Left lung (tissue), 10 donors: Measurements from ENCODE around the gene SLC25A51. TPM values are rescaled to one million over a fixed set of nuclear protein-coding genes. Genes with fewer than 3 reads are reported as not detected.
"Not testable (repeated sequence)": the region's sequence is repeated elsewhere in the genome, so short reads cannot be mapped to it uniquely, and the experiment has no call there.

Experiments
- ATAC-seq: fragments of 200-7000 bp; cut with Tn5 transposase; one replicate; pipeline ENCODE4 v1.9.1; 2020; ENCODE audit warnings: moderate library complexity
- DNase-seq, 4 donors: peaks; one replicate each; pipeline ENCODE4 v3.0.0-alpha.2; 2013 to 2020
- H3K27ac ChIP-seq, 2 donors: fragments of 200-600 bp; sonication (generic) in 1 of 2; one replicate each; pipeline versions ENCODE4 v1.5.0 to v1.8.0; 2020 to 2021
- H3K27me3 ChIP-seq, 2 donors: fragments of 200-600 bp; sonication (generic) in 1 of 2; one replicate each; pipeline versions ENCODE4 v1.5.0 to v1.8.0; 2020 to 2021
- H3K36me3 ChIP-seq, 2 donors: fragments of 200-600 bp; sonication (generic) in 1 of 2; one replicate each; pipeline versions ENCODE4 v1.5.0 to v1.8.0; 2020 to 2021
- H3K4me1 ChIP-seq, 2 donors: fragments of 200-600 bp; one replicate each; pipeline ENCODE4 v1.8.0; 2021
- H3K4me3 ChIP-seq, 2 donors: fragments of 200-600 bp; sonication (generic) in 1 of 2; one replicate each; pipeline versions ENCODE4 v1.5.0 to v1.8.0; 2020 to 2021; ENCODE audit warnings: mild to moderate bottlenecking in 1 of 2
- H3K9me3 ChIP-seq, 2 donors: fragments of 200-600 bp; sonication (generic) in 1 of 2; one replicate each; pipeline versions ENCODE4 v1.5.0 to v1.8.0; 2020 to 2021
- CTCF ChIP-seq, 2 donors: fragments of 200-600 bp; sonication (generic) in 1 of 2; IDR thresholded peaks; one replicate each; pipeline versions ENCODE4 v1.5.0 to v1.8.0; 2021; ENCODE audit warnings: antibody characterized with exemption in 2 of 2
- intact Hi-C, 2 donors: fragments of 100-400 bp; cut with DNase I; formaldehyde crosslinking; loops; one replicate each; pipeline versions ENCODE4 v1.11.2 to v1.14.2; 2022
- polyA plus RNA-seq, 6 donors: library from polyadenylated mRNA; unstranded; fragments of 120-200 nt; gene quantifications; one replicate each; pipeline ENCODE4 v1.2.1, GENCODE V29; 2013; ENCODE audit not compliant: insufficient read length in 6 of 6
- total RNA-seq, 2 donors: library from RNA; stranded (reverse); fragmentation: NEBNext Ultra II Directional; extraction: Animal tissue kit (Norgen Biotek cat#: 25700); gene quantifications; one replicate each; pipeline ENCODE4 v1.2.1, GENCODE V29; 2021
- donor health status: DM: no; HTN: yes; CAD: no.
- donor health status: DM: no; HTN: no; CAD: no.

SLC25A51 gene
- total and polyA plus RNA-seq, 8 donors, result 16.3 to 39.9 (median 18.8) TPM

- H3K36me3 ChIP-seq, result peaks cover 0 to 6% of the 10 kb centered on the region in 2 donors
- intact Hi-C loops, result loop anchor here in 1 of 2 donors (5.0 to 10.0 kb wide), 3 partner anchors 170 to 450 kb away; no protein-coding TSS in a partner anchor
- no peaks in the 10 kb centered on the region for H3K9me3 ChIP-seq
- peaks cover 5 to 32% of the 10 kb centered on the region in 2 donors for H3K4me1 ChIP-seq
- no peak for DNase-seq
- no peak for TF ChIP-seq CTCF (IDR thresholded peaks at IDR 0.05)
- H3K27ac ChIP-seq, result no peak overlapping the region
- no peak overlapping the region for H3K4me3 ChIP-seq
- H3K27me3 ChIP-seq, result no peaks in the 10 kb centered on the region
- no peak for ATAC-seq
Measured at GRCh38 chr9:37914701-37915358, 10.9 kb upstream of the SLC25A51 start.

- intact Hi-C loops, result loop anchor here in 1 of 2 donors (10.0 kb wide), 2 partner anchors 171 to 451 kb away; no protein-coding TSS in a partner anchor
- no peak for DNase-seq
Measured at GRCh38 chr9:37914154-37914551, 10.2 kb upstream of the SLC25A51 start.

GRCh38 chr9:37913480-37914153 is 9.7 kb upstream of the SLC25A51 start:
- intact Hi-C loops, result loop anchor here in 1 of 2 donors (10.0 kb wide), 2 partner anchors 171 to 451 kb away; no protein-coding TSS in a partner anchor
- Histone ChIP-seq H3K4me1 (peaks cover 5 to 44% of the 10 kb centered on the region in 2 donors), H3K9me3 (no peaks in the 10 kb centered on the region), H3K27ac (no peak overlapping the region), H3K36me3 (peaks cover 0 to 6% of the 10 kb centered on the region in 2 donors), H3K4me3 (no peak overlapping the region), H3K27me3 (no peaks in the 10 kb centered on the region)
- ATAC-seq (peak; percentile 87), DNase-seq (peak in 3 of 4 donors; percentile 76 to 87 (median 77))
- peak; percentile 97 to 98 for TF ChIP-seq CTCF (IDR thresholded peaks at IDR 0.05)

More at GRCh38 chr9:37914154-37914551, 10.2 kb upstream of the SLC25A51 start:
- Histone ChIP-seq H3K9me3 (no peaks in the 10 kb centered on the region), H3K4me3 (no peak overlapping the region), H3K4me1 (peaks cover 5 to 39% of the 10 kb centered on the region in 2 donors), H3K36me3 (peaks cover 0 to 6% of the 10 kb centered on the region in 2 donors), H3K27me3 (no peaks in the 10 kb centered on the region), H3K27ac (no peak overlapping the region)
- ATAC-seq, result no peak
- no peak for TF ChIP-seq CTCF (IDR thresholded peaks at IDR 0.05)

- peaks cover 2 to 49% of the 10 kb centered on the region in 2 donors for H3K4me1 ChIP-seq
- H3K9me3 ChIP-seq, result no peaks in the 10 kb centered on the region
- H3K4me3 ChIP-seq, result no peak overlapping the region
- no peaks in the 10 kb centered on the region for H3K36me3 ChIP-seq
- DNase-seq, result no peak
- intact Hi-C loops, result loop anchor here in 1 of 2 donors (10.0 kb wide), 2 partner anchors 174 to 454 kb away; no protein-coding TSS in a partner anchor
- H3K27me3 ChIP-seq, result no peaks in the 10 kb centered on the region
- no peak for ATAC-seq
- TF ChIP-seq CTCF (IDR thresholded peaks at IDR 0.05), result no peak
- peak overlapping the region in 1 of 2 donors; percentile 73 for H3K27ac ChIP-seq
Measured at GRCh38 chr9:37911271-37911681, 7.3 kb upstream of the SLC25A51 start.

- ATAC-seq (no peak), DNase-seq (no peak)
- Histone ChIP-seq H3K36me3 (no peaks in the 10 kb centered on the region), H3K9me3 (no peaks in the 10 kb centered on the region), H3K27ac (no peak overlapping the region), H3K27me3 (no peaks in the 10 kb centered on the region), H3K4me1 (peaks cover 0 to 44% of the 10 kb centered on the region in 2 donors), H3K4me3 (no peak overlapping the region)
- intact Hi-C loops, result loop anchor here in 1 of 2 donors (10.0 kb wide), 2 partner anchors 175 to 455 kb away; no protein-coding TSS in a partner anchor
- TF ChIP-seq CTCF (IDR thresholded peaks at IDR 0.05), result no peak
Measured at GRCh38 chr9:37910271-37910670, 6.3 kb upstream of the SLC25A51 start.

GRCh38 chr9:37909836-37910235 is 5.9 kb upstream of the SLC25A51 start:
- H3K4me1 ChIP-seq, result peaks cover 4 to 48% of the 10 kb centered on the region in 2 donors
- intact Hi-C loops, result loop anchor here in 1 of 2 donors (10.0 kb wide), 2 partner anchors 175 to 455 kb away; no protein-coding TSS in a partner anchor
- not testable (repeated sequence) for ATAC-seq, H3K36me3 ChIP-seq, H3K27ac ChIP-seq, DNase-seq, H3K9me3 ChIP-seq, H3K4me3 ChIP-seq, H3K27me3 ChIP-seq
